Measurements from ENCODE around the gene IVD. TPM values are rescaled to one million over a fixed set of nuclear protein-coding genes. Genes with fewer than 3 reads are reported as not detected.

Gene IVD
- total RNA-seq, 3 donors from 2014 or later, result 65.8 to 88.3 (median 74.8) TPM

DNA sequence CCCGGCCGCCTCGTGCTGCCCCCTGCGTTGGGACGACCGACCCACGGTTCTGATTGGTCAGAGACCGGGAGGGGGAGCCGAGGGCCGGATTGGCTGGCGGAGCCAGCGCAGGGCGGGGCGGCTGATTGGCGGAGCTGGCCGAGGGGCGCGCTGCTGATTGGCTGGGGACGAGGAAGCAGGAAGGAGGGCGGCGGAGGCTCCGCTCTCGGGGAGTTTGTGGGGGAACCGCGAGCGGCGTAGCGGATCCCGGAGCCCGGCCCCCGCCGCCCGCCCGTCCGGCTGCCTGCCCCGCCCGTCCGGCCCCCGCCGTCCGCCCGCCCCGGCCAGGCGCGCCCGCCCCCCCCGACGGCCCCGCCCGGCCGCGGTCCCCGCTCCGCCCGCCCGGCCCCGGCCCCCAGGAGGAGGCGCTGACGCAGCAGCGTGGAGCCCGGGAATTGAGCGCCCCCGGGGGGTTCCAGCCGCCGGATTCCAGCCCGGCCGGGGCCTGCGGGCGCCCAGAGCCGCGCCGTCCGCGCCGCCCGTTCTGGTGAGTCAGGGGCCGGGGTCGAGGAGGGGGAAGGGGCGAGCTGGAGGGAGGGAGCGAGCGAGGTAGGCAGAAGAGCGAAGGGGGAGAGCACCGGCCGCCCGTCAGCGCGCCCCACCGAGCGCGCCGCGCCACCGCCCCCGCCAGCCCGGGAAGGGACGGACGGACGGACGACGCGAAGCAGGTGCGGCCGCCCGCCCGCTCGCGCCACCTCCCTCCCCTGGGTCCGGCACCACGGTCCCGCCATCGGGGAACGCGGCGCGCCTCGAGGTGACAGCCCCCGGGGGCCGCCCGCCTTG lies 35.4 kb downstream of the IVD start, which contains the start of gene BAHD1:
Gene BAHD1 (plus strand): TSS at position 211 of the 822 bp plus-strand sequence. CDS start 17,512 bp downstream, outside the sequence.
- Histone ChIP-seq H3K36me3 (ENCODE audit: low read depth) (no peaks in the 10 kb centered on the region), H3K4me3 (peak within 1 kb of the TSS; percentile 87), H3K4me1 (ENCODE audit: low read depth) (peaks cover 40% of the 10 kb centered on the region), H3K9me3 (no peaks in the 10 kb centered on the region)
- intact Hi-C loops (cut with DNase I, micrococcal nuclease), result no loop called here
- ATAC-seq (peak; percentile 87), DNase-seq (peak; percentile 96 to 99 (median 99))
- TF ChIP-seq, protein P1, sequence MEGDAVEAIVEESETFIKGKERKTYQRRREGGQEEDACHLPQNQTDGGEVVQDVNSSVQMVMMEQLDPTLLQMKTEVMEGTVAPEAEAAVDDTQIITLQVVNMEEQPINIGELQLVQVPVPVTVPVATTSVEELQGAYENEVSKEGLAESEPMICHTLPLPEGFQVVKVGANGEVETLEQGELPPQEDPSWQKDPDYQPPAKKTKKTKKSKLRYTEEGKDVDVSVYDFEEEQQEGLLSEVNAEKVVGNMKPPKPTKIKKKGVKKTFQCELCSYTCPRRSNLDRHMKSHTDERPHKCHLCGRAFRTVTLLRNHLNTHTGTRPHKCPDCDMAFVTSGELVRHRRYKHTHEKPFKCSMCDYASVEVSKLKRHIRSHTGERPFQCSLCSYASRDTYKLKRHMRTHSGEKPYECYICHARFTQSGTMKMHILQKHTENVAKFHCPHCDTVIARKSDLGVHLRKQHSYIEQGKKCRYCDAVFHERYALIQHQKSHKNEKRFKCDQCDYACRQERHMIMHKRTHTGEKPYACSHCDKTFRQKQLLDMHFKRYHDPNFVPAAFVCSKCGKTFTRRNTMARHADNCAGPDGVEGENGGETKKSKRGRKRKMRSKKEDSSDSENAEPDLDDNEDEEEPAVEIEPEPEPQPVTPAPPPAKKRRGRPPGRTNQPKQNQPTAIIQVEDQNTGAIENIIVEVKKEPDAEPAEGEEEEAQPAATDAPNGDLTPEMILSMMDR (IDR thresholded peaks at IDR 0.05), result no peak

DNA sequence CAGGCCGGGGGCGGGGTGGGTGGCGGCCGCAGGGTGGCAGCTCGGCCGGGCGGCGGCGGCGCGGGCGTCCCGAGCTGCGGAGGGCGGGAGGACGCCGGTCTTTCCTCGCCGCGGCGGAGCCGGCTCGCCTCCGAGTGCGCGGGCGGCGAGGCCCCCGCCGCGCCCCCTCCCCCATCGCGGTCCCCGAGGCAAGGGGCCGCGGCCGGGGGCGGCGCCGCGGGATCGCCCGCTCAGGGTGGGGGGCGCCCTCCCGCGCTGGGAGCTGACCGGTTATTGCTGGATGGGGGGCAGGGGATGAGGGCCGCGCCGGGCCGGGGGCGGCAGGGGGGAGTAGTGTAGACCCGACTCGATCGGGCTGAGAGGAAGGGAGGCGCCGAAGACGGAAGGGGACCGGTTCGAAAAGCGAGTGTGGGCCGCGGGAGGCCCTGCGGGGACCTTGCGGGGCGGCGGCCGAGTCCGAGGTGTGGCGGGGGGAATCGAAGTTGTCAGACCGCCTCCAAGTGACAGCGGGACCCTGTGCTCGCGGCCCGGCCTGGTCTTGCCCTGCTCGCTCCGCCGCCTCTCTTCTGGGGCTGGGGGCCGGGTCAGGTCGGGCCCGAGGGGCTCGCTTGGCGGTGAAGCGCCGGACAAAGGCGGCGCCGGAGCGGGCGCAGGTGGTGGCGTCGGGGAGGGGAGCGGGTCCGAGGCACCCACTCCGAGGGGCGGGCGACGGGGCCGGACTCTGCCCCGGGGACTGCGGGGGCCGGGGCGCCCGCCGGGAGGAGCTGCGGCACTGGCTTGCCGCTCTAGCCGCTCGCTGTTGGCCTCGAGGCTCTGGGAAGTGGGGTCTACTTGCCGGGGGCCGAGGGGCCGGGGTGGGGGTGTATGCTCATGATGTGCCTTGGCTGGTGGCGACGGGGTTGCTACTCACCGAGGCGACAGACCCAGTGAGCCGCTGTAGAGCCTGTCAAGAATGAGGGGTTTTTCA lies 36.3 kb downstream of the IVD start:
- TF ChIP-seq, protein P1 (IDR thresholded peaks at IDR 0.05), result no peak
- ATAC-seq (peak; percentile 3), DNase-seq (peak in 2 of 3 donors; percentile 63 to 68)
- intact Hi-C loops (cut with DNase I, micrococcal nuclease), result no loop called here
- H3K36me3 ChIP-seq (ENCODE audit: low read depth), result no peaks in the 10 kb centered on the region
- H3K4me1 ChIP-seq (ENCODE audit: low read depth), result peaks cover 35% of the 10 kb centered on the region
- H3K4me3 ChIP-seq, result peak overlapping the region; percentile 87
- no peaks in the 10 kb centered on the region for H3K9me3 ChIP-seq

DNA sequence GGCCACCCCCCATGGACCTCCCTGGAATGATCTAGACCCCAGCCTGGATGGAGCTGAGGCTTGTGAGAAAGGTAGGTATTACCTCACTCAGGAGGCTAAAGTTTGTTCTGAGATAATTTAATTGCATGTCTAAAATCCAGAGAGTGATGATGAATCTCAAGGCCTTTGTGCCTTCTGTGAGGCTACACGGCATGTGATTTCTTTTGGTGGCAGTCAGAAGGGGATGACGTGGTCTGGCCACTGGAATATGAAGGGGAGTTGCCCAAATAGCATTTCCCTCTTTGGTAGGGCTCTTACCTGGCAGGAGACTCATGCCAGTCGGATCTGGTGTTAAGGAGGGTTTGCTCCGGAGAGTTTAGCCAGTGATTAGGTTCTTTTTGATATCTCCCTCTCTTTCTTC lies 37.7 kb downstream of the IVD start:
- DNase-seq (no peak), ATAC-seq (no peak)
- no peaks in the 10 kb centered on the region for H3K36me3 ChIP-seq (ENCODE audit: low read depth)
- H3K9me3 ChIP-seq, result no peaks in the 10 kb centered on the region
- no peak overlapping the region for H3K4me3 ChIP-seq
- intact Hi-C loops (cut with DNase I, micrococcal nuclease), result no loop called here
- TF ChIP-seq, protein P1 (IDR thresholded peaks at IDR 0.05), result no peak
- peaks cover 31% of the 10 kb centered on the region for H3K4me1 ChIP-seq (ENCODE audit: low read depth)

DNA sequence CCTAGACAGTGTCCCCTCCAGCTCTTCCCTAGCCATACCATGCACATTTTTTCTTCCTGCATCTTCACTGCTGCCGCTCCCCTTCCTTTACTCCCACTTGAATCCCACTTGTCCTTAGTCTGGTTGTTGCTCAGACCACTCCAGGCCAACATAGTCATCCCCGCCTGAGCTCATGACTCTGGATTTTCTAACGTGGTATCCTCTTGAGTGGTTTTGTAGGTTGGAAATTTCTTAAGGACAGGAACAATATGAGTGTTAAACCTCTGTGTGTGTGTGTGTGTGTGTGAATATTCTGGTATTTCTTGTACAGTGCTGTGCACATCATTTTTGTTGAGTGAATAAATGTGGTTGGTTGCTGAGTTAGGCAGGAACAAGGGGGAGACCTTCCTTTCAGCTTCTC lies 38.3 kb downstream of the IVD start:
- TF ChIP-seq, protein P1 (IDR thresholded peaks at IDR 0.05), result no peak
- H3K4me1 ChIP-seq (ENCODE audit: low read depth), result peaks cover 31% of the 10 kb centered on the region
- H3K36me3 ChIP-seq (ENCODE audit: low read depth), result no peaks in the 10 kb centered on the region
- intact Hi-C loops (cut with DNase I, micrococcal nuclease), result no loop called here
- ATAC-seq (no peak), DNase-seq (no peak)
- no peak overlapping the region for H3K4me3 ChIP-seq
- H3K9me3 ChIP-seq, result no peaks in the 10 kb centered on the region

DNA sequence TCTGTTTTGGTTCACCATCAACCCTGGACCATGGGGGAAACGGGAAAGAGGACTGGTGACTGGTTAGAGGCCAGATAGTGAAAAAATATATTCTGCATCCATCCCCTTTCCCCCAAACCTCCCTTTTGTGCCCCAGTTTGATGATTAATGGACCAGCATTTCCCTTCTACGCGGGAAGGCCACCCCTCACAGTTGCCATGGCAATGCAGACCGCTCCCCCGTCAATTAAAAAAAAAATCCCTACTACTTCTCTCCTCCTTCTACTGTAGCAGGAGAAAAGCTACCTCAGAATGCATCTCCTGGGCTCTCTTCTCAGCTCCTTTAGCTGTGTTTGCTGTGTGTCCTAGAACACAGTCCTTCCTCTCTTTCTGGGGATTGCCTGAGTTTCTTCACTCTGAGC lies 39.1 kb downstream of the IVD start:
- no peak for ATAC-seq
- Histone ChIP-seq H3K4me1 (ENCODE audit: low read depth) (peaks cover 35% of the 10 kb centered on the region), H3K9me3 (no peaks in the 10 kb centered on the region), H3K36me3 (ENCODE audit: low read depth) (no peaks in the 10 kb centered on the region), H3K4me3 (no peak overlapping the region)
- no peak for DNase-seq
- TF ChIP-seq, protein P1 (IDR thresholded peaks at IDR 0.05), result no peak
- intact Hi-C loops (cut with DNase I, micrococcal nuclease), result no loop called here
